H1 (cell line): ENCODE measurements around the gene BCAS4. TPM values are rescaled to one million over a fixed set of nuclear protein-coding genes. Genes with fewer than 3 reads are reported as not detected.

Source experiments
- CBX5 ChIP-seq: fragments of 300-800, 300-1000 bp; sonication (generic); IDR thresholded peaks from 2 replicates; pipeline ENCODE4 v1.7.1; 2016; ENCODE audit warnings: antibody characterized with exemption, low read length, low read depth
- CHD7 ChIP-seq: fragments of 300-600 bp; sonication (generic); IDR thresholded peaks from 2 replicates; pipeline ENCODE4 v1.7.1; 2012; ENCODE audit warnings: low read length, moderate library complexity, mild to moderate bottlenecking, inconsistent platforms; ENCODE audit not compliant: insufficient replicate concordance
- EZH2 ChIP-seq: fragments of 200-600 bp; sonication (generic); IDR thresholded peaks from 2 replicates; pipeline ENCODE4 v1.7.1; 2012; ENCODE audit warnings: low read depth, mild to moderate bottlenecking, moderate library complexity, low read length, inconsistent platforms; ENCODE audit not compliant: severe bottlenecking
- KDM5A ChIP-seq: fragments of 200-600 bp; IDR thresholded peaks from 2 replicates; pipeline ENCODE4 v1.7.1; 2012; ENCODE audit warnings: mild to moderate bottlenecking, low read length, inconsistent platforms, mixed read lengths
- RFX5 ChIP-seq: IDR thresholded peaks from 2 replicates; pipeline ENCODE4 v1.6.1; 2011; ENCODE audit warnings: low read depth, low read length, improper control_type of control experiment, borderline replicate concordance
- polyA plus RNA-seq, 7 experiments: library from polyadenylated mRNA; depleted of rRNA in 3 of 7; stranded (reverse) in 5 of 7; unstranded in 2 of 7; fragments of >200 nt in 5 of 7; fragments of 200-250 nt in 2 of 7; gene quantifications; 1 replicate in 5 of 7; 2 replicates in 1 of 7; 4 replicates in 1 of 7; pipeline versions ENCODE4 v1.2.1 to v1.2.3, GENCODE V29; 2011 to 2013; ENCODE audit warnings: missing spikeins in 2 of 7, mixed read lengths in 2 of 7
- total RNA-seq: library from RNA; stranded (reverse); fragmentation: NEBNext Ultra II Directional; extraction: Animal tissue kit (Norgen Biotek cat#: 25700); gene quantifications from 2 replicates; pipeline ENCODE4 v1.2.1, GENCODE V29; 2021
- TF ChIP-seq, protein P1 (sequence below), 3 experiments: IDR thresholded peaks; 1 replicate in 2 of 3; 2 replicates in 1 of 3; pipeline versions ENCODE4 v1.5.1 to v1.6.1; 2011; ENCODE audit warnings: low read length in 3 of 3, mild to moderate bottlenecking in 3 of 3, inconsistent platforms in 2 of 3, low read depth in 1 of 3, moderate library complexity in 1 of 3; ENCODE audit not compliant: insufficient read depth in 1 of 3; ENCODE audit errors: control extremely low read depth in 1 of 3
- TF ChIP-seq, protein P2 (sequence below): IDR thresholded peaks from 2 replicates; pipeline ENCODE4 v1.6.1; 2012; ENCODE audit warnings: inconsistent platforms

Gene BCAS4
- total and polyA plus RNA-seq, 2 of the 8 experiments (the other 6 are each of a cell fraction or from before 2014, with no cell fraction given), result 21.2 to 23.6 TPM

- TF ChIP-seq RFX5 (no peak), CBX5 (no peak), KDM5A (no peak), CHD7 (no peak), EZH2 (no peak)
- TF ChIP-seq, protein P1, sequence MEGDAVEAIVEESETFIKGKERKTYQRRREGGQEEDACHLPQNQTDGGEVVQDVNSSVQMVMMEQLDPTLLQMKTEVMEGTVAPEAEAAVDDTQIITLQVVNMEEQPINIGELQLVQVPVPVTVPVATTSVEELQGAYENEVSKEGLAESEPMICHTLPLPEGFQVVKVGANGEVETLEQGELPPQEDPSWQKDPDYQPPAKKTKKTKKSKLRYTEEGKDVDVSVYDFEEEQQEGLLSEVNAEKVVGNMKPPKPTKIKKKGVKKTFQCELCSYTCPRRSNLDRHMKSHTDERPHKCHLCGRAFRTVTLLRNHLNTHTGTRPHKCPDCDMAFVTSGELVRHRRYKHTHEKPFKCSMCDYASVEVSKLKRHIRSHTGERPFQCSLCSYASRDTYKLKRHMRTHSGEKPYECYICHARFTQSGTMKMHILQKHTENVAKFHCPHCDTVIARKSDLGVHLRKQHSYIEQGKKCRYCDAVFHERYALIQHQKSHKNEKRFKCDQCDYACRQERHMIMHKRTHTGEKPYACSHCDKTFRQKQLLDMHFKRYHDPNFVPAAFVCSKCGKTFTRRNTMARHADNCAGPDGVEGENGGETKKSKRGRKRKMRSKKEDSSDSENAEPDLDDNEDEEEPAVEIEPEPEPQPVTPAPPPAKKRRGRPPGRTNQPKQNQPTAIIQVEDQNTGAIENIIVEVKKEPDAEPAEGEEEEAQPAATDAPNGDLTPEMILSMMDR (IDR thresholded peaks at IDR 0.05; ENCODE audit: control extremely low read depth in 1 of 3, insufficient read depth in 1 of 3, low read depth in 1 of 3, low read length in 3 of 3), result no peak
- TF ChIP-seq, protein P2, sequence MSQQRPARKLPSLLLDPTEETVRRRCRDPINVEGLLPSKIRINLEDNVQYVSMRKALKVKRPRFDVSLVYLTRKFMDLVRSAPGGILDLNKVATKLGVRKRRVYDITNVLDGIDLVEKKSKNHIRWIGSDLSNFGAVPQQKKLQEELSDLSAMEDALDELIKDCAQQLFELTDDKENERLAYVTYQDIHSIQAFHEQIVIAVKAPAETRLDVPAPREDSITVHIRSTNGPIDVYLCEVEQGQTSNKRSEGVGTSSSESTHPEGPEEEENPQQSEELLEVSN, result no peak
Measured at GRCh38 chr20:50799890-50800550, 5.2 kb downstream of the BCAS4 start (continued).
